Measurements from ENCODE around the gene WNT3.
"Not testable (repeated sequence)": the region's sequence is repeated elsewhere in the genome, so short reads cannot be mapped to it uniquely, and the experiment has no call there.

The WNT3 gene
- total RNA-seq, result 0 to 0.07 reads per million in 2 donors

GRCh38 chr17:46818316-46818928 is at the start of gene WNT3:
Gene WNT3 (minus strand): TSS chr17:46818692. CDS start chr17:46818597, 95 bp downstream.
- DNase-seq, result peak; percentile 19

DNA sequence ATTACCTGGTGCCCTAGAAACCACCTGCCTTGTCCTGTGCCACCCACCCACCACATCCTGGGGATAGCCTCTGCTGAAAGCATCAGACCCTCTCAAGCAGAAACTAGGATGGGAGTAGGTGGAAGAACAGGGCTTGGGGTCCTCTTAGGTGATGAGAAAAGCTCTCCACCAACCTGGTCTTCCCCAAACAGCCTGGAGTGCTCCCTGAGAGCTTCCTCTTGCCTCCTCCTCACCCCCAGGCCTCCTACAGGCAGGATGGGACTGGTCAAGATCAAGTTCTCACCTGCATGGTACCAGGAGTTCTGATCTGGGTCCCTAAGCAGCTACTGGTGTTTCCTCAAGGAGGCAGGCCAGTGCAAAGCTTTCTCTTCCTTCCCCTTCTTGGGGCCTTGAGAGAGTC is 48.3 kb upstream of the WNT3 start:
- DNase-seq, result no peak

- DNase-seq, result no peak
Measured at GRCh38 chr17:46866325-46866724, 47.8 kb upstream of the WNT3 start.

GRCh38 chr17:46865100-46865499 is 46.6 kb upstream of the WNT3 start:
- DNase-seq, result no peak

GRCh38 chr17:46863383-46864121 is 45.1 kb upstream of the WNT3 start:
- no peak for DNase-seq

DNA sequence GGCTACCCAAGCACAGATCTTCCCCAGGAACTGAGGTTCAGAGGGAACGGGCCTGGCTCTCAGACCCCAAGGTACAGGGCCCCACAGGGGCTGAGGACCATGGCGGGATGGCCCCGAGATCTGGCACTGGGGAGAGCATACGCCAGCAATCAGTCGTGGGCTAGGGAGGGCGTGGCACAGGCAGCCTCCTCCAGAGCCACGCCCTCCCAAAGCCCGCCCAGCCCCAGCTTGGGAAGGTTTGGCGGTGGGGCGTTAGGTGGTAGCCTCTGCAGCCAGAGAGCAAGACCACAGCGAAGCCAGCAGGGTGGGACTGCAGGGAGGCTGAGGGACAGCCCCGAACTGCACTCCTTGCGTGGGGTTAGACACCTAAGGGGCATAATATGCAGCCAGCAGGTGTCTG is 44.5 kb upstream of the WNT3 start:
- DNase-seq, result no peak

DNA sequence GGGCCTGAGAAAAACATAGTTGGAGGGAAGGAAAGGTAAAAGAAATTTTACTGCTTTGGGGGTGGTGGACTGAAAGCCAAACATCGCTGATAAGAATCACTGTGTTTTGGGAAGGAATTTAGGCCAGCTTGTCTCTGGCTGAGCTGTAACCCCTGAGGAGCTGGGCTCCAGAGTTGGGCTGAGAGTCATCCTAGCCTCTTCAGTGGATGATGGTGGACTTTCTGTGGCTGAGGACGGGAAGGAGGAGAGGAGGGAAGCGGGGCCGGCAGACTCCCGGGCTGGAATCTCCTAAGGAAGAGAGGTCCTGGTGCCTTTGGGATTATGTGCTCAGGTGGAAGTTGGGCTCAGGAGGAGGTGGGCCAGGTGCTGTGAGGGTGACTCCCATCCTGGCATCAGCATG is 41.5 kb upstream of the WNT3 start:
- no peak for DNase-seq

DNA sequence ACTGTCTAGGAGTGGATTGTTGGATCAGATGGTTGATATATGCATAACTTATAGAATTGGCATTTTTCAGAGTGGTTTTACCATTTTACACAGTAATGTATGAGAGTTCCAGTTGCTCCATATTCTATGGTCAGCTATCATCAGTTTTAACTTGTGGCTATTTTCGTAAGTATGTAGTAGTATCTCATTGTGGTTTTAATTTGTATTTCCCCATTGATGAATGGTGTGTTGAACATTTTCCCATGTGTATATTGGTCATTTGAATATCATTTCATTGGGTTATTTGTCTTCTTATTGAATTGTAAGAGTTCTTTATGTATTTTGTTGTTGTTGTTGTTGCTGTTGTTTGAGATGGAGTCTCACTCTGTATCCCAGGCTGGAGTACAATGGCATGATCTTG is 39.1 kb upstream of the WNT3 start:
- DNase-seq, result no peak

DNA sequence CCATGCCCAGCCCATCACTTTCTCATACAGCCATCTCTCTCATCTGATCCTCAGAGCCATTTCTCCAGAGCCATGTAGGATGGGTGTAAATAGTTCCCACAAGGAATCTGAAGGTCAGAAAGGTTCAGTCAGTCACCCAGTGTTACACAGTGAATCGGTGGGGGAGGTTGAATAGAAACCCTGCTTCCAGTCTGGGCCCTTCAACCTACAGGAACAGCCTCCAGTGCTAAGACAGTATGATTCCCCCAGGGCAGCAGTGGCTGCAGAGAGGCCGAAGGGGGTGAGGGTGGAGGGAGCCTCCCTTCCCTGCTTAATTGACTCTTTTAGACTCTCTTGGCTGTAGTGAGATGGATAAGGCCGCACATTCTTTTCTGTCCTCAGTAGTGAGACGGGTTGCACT is 36.5 kb upstream of the WNT3 start:
- DNase-seq, result no peak

DNA sequence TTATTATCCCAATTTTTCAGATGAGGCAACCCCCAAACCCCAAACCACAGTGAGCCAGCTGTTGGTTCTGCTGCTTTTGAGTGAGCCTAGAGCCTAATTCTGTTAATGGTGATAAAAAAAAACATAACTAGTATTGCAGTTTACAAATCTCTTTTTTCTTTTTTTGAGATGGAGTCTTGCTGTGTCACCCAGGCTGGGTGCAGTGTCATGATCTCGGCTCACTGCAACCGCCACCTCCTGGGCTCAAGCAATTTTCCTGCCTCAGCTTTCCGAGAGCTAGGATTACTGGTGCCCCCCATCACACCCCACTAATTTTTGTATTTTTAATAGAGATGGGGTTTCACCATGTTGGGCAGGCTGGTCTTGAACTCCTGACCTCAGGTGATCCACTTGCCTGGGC is 36.0 kb upstream of the WNT3 start:
- no peak for DNase-seq

DNA sequence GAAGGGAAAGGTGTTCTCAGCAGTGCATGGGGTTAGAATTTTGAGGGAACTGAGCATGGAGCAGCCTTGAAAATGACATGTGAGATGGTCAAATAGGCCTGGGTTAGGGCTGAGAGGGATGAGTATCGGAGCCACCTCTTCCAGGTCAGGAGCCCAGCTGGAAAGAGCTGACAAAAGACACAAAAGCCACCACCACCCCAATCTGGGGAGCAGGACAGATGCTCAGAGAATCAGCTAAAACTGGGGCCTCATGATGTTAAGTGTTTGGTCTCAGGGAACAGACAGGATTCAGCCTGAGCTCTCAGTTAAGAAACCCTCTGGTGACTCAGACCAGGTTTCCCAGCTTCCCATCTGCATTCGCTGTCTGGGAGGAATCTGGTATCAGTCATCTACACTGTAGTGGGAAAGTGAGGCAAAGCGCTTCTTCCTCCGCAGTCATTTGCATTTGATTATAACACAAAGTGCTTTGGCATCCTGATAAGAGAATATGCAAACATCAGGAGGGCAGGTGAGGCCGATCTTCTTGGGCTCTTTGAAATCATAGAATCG is 35.5 kb upstream of the WNT3 start:
- DNase-seq, result no peak

DNA sequence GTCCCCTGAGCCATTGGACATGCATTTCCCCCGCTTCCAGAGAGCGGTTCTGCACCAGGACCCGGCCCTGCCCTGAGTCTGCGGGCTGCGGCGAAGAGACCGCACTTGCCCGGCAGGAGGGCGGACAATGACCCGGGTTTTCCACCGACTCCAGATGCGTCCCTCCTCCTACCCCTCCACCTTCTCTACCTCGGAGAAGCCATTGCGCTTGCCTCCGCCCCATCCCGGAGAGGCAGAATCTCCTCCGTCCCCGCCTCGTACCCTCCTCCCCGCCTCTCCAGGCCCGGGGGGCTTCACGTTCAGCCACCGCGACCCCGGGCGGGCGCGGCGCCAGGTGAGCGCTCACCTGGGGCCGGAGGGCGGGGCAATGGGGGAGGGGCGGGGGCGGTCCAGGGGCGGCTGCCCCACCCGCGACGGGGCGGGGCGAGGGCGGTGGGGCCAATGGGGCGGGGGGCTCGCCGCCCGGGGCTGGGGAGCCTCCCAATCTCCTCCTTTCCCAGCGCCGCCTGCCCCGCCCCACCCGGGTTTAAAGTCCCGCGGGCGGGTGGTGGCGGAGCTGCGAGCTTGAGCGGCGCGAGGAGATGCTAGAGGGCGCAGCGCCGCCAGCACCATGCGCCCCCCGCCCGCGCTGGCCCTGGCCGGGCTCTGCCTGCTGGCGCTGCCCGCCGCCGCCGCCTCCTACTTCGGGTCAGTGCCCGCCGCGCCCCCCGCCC is 32.7 kb upstream of the WNT3 start, which contains the start of gene WNT9B:
Gene WNT9B (plus strand): TSS at position 555 of the 713 bp plus-strand sequence. CDS start 56 bp downstream, at position 611.
- peak; percentile 4 for DNase-seq

DNA sequence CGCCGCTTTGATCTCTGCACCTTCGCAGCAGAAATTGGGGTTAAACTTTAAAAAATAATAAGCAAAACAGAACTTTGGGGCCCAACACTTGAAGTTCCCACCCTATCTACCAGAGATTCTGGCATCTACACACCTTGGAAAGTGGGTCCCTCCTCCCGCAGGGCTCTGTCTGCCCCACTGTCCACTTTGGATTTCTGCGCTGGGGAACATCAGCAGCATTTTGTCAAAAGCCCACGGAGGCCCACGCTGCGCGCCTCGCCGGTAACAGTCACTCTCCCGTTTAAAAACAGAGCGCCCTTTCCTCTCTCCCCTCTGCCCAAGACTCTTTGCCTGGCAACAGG is 32.2 kb upstream of the WNT3 start:
- DNase-seq, result no peak

DNA sequence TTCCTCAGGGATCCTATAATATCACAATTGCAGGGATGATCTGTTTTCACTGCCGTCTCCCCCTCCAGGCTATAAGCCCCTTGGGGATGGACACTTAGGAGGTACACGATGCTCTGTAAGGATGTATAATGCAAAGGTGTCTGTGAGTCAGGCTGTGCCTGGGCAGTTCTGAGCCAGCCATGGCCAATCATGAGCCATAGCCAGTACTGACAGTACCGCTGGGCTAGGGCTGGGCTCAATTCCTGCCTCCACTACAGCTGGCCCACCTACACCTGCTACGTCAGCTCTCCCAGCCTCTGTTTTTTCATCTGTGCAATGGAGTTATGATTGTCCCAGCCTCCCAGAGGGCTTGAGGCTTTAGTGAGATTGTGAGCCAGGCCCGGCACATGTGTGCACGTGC is 30.0 kb upstream of the WNT3 start:
- no peak for DNase-seq

- DNase-seq, result no peak
Measured at GRCh38 chr17:46847204-46848191, 29.0 kb upstream of the WNT3 start.

- no peak for DNase-seq
Measured at GRCh38 chr17:46842835-46843234, 24.3 kb upstream of the WNT3 start.

GRCh38 chr17:46841561-46842379 is 23.3 kb upstream of the WNT3 start:
- DNase-seq, result peak; percentile 33

GRCh38 chr17:46840596-46840995 is 22.1 kb upstream of the WNT3 start:
- DNase-seq, result not testable (repeated sequence)

- DNase-seq, result no peak
Measured at GRCh38 chr17:46839211-46839610, 20.7 kb upstream of the WNT3 start.

- DNase-seq, result no peak
Measured at GRCh38 chr17:46837521-46837920, 19.0 kb upstream of the WNT3 start.

DNA sequence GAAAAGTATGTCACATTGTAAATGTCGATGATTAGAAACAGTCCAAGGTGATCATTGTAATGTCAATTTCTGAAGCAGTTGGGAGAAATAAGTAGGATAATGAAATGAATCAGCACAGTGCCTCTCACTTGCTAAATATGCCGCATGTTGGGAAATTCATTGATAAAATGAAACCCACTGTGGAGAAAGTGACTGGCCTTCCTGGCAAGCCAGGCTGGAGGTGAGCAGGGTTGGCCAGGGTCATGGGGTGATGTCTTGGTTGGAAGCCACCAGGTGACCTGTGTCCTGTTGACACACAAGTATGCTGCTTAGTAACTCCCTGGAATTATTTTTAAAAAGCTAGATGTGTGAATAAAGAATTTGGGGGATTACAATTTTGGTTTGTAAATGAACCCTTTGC is 18.0 kb upstream of the WNT3 start:
- no peak for DNase-seq
